Suprapubic skin (tissue), 4 donors: ENCODE measurements around the gene NMRAL1. TPM values are rescaled to one million over a fixed set of nuclear protein-coding genes. Genes with fewer than 3 reads are reported as not detected.

ENCODE experiments used
- DNase-seq, 2 donors: peaks; one replicate each; pipeline ENCODE4 v3.0.0-alpha.2; 2019; ENCODE audit warnings: low spot score in 2 of 2
- H3K27ac ChIP-seq: fragments of 200-600 bp; sonication (generic); one replicate; pipeline ENCODE4 v1.5.1; 2019
- H3K27me3 ChIP-seq: fragments of 200-600 bp; sonication (generic); one replicate; pipeline ENCODE4 v1.5.1; 2019
- H3K36me3 ChIP-seq: fragments of 200-600 bp; sonication (generic); one replicate; pipeline ENCODE4 v1.5.1; 2019
- H3K4me1 ChIP-seq: fragments of 200-600 bp; sonication (generic); one replicate; pipeline ENCODE4 v1.5.1; 2019
- H3K4me3 ChIP-seq: fragments of 200-600 bp; sonication (generic); one replicate; pipeline ENCODE4 v1.5.1; 2019; ENCODE audit warnings: mild to moderate bottlenecking
- H3K9me3 ChIP-seq: fragments of 200-600 bp; sonication (generic); one replicate; pipeline ENCODE4 v1.5.1; 2019
- CTCF ChIP-seq, 2 donors: fragments of 200-600 bp in 1 of 2; fragments of 450-650 bp in 1 of 2; sonication (generic) in 1 of 2; IDR thresholded peaks; one replicate each; pipeline ENCODE4 v1.5.1; 2016 to 2019; ENCODE audit warnings: antibody characterized with exemption in 2 of 2, mild to moderate bottlenecking in 1 of 2, moderate library complexity in 1 of 2
- EP300 ChIP-seq: sonication (generic); formaldehyde crosslinking; IDR thresholded peaks from one replicate; pipeline ENCODE4 v1.6.1; 2017; ENCODE audit warnings: antibody characterized with exemption
- POLR2A ChIP-seq, 2 donors: fragments of 450-650 bp; IDR thresholded peaks; one replicate each; pipeline ENCODE4 v1.6.1; 2017; ENCODE audit warnings: antibody characterized with exemption in 2 of 2, mild to moderate bottlenecking in 2 of 2, moderate library complexity in 2 of 2
- POLR2AphosphoS5 ChIP-seq, 3 donors: sonication (generic); formaldehyde crosslinking; IDR thresholded peaks; one replicate each; pipeline ENCODE4 v1.6.1; 2017; ENCODE audit warnings: antibody characterized with exemption in 3 of 3
- WGBS: methylation state at CpG from one replicate; pipeline ENCODE4 v1.1.5; 2018; 5-methylcytosine and 5-hydroxymethylcytosine counted together
- total RNA-seq, 4 donors: library from RNA; depleted of rRNA; stranded (reverse); fragments of >200 nt; gene quantifications; one replicate each; pipeline ENCODE4 v1.1.0, GENCODE V29; 2016

Gene NMRAL1
- total RNA-seq, 4 donors from 2014 or later, result 52.7 to 72.3 (median 61.6) TPM

DNA sequence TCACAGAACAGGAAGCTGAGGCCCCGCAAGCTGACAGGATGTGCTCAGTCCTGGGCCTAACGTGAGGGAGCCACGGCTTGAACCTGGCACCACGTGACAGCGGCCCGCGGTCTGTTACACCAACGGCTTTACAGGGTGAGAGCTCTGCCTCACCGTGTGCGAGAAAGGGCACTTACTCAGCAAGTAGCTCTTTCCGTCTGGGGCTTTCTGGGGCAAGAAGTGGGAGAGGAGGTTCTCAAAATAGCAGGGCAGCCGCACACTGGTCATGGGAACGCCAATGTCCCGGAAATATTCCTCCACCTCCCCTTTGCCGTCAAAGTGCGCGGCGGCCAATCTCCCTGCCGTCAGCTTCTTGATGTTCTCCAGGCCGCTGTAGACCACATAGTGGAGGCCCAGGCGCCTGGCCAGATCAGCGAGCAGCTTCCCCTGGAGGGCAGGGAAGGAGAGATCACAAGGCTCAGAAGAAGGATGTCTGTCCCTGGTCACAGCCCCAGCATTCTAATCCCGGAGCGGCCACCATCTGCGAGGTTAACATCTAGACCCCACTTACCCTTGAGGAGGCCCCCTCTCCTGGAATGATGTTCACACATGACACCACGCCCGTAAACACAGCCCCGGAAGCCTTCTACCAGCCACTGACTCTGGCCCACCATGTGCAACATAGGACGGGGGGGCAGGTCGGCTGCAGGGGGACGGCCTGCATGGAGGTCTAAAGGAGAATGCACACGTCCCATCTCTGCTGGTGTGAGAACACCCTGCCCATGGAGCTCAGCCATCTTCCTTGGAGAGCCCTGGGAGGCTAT, 8.2 kb downstream of the NMRAL1 start:
- H3K27ac ChIP-seq, result no peak overlapping the region
- H3K9me3 ChIP-seq, result no peaks in the 10 kb centered on the region
- no peaks in the 10 kb centered on the region for H3K27me3 ChIP-seq
- 87% methylated on average over 23 of the region's 32 CpGs for WGBS
- H3K4me3 ChIP-seq, result no peak overlapping the region
- TF ChIP-seq EP300, result no peak
- TF ChIP-seq POLR2A (IDR thresholded peaks at IDR 0.05), result no peak
- no peak for TF ChIP-seq POLR2AphosphoS5 (IDR thresholded peaks at IDR 0.05)
- TF ChIP-seq CTCF (IDR thresholded peaks at IDR 0.05), result no peak
- no peaks in the 10 kb centered on the region for H3K4me1 ChIP-seq
- DNase-seq, result no peak
- H3K36me3 ChIP-seq, result peaks cover 79% of the 10 kb centered on the region

DNA sequence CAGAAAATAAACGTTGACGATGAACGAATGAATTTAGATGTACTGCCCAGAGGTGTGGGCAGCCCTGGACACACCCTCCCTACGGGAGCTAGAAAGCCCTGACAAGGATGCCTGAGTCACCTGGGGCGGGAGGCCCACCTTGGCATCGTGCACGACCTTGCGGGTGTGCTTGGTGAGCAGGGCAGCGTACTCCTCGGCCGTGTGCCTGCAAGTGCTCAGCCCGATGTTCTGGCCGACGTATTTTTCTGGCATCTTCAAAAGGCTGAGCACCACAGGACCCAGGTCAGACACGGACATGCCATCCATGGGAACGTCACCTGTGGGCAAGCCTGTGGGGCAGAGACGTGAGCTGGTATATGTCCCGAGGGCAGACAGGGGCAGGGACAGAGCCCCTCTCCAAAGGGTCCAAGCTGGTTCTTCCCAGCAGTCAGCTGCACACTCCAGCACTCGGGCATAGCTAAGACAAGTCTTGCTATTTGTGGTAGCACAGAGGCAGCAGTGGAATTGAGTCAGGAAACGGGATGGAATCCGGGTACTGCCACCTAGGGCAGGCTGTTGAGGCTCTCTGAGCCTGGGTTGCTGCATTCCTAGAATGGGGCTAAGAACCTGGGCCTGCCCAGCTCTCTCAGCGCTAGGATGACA, 10.8 kb downstream of the NMRAL1 start:
- H3K27me3 ChIP-seq, result no peaks in the 10 kb centered on the region
- H3K27ac ChIP-seq, result no peak overlapping the region
- 90% methylated on average over 22 of the region's 22 CpGs for WGBS
- no peak overlapping the region for H3K4me3 ChIP-seq
- peaks cover 72% of the 10 kb centered on the region for H3K36me3 ChIP-seq
- H3K4me1 ChIP-seq, result no peaks in the 10 kb centered on the region
- no peaks in the 10 kb centered on the region for H3K9me3 ChIP-seq
- no peak for TF ChIP-seq EP300
- no peak for TF ChIP-seq CTCF (IDR thresholded peaks at IDR 0.05)
- no peak for TF ChIP-seq POLR2AphosphoS5 (IDR thresholded peaks at IDR 0.05)
- no peak for TF ChIP-seq POLR2A (IDR thresholded peaks at IDR 0.05)
- no peak for DNase-seq

DNA sequence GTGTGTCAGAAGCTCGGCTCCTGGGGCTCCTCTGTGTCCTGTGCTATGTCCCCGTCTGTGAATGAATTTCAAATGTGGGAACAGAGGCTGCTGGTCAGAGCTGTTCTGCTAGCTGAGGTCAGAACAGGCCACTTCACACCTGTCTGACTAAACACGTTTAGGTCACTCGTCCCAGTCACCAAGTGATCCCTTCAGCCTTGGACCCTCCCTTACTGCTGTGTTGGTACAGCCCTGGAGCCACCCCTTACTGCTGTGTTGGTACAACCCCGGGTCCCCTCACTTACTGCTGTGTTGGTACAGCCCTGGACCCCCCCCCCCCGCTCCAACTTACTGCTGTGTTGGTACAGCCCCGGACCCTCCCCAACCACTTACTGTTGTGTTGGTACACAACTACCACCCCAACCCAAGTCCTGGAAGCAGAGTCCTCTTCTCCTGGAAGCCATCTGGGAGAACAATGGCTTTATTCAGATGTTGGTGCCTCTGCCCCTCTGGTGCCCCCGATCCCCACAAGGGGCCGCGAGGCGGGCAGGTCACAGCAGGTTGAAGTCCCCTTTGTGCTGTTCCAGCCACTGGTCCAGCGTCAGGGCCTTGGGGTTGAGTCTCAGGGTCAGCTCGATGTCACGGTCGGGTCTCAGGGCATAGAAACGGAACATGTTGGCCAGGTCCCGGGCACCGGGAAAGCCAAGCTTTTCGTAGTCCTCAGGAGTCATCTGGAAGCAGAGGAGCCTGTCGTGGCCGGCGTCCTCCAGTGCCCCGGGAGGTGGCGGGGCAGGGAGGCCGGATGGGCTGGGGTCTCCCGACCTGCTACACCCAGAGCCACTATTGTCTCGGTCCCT, 13.0 kb downstream of the NMRAL1 start:
- TF ChIP-seq CTCF (IDR thresholded peaks at IDR 0.05), result no peak
- no peak for TF ChIP-seq EP300
- no peak for TF ChIP-seq POLR2A (IDR thresholded peaks at IDR 0.05)
- no peak for TF ChIP-seq POLR2AphosphoS5 (IDR thresholded peaks at IDR 0.05)
- no peak for DNase-seq
- Histone ChIP-seq H3K36me3 (peaks cover 73% of the 10 kb centered on the region), H3K27me3 (no peaks in the 10 kb centered on the region), H3K4me3 (no peak overlapping the region), H3K9me3 (no peaks in the 10 kb centered on the region), H3K27ac (no peak overlapping the region), H3K4me1 (no peaks in the 10 kb centered on the region)
- WGBS, result 71% methylated on average over 3 of the region's 27 CpGs

DNA sequence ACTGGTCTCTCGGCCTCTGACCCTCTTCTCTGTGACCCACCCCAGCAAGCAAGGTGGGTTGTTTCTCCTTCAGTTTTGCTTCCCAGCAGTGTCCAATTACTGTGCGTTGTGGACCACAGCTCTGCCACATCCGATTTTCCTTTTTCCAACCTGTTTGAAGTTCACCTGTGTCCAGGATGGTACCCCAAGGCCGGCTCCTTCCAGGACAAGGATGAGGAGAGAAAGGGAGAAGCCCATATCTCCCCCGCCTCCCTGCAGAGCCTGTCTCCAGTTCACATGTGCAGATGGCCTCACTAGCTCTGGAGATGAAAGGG, 13.5 kb downstream of the NMRAL1 start:
- H3K27ac ChIP-seq, result no peak overlapping the region
- TF ChIP-seq POLR2AphosphoS5 (IDR thresholded peaks at IDR 0.05), result no peak
- no peak for TF ChIP-seq EP300
- TF ChIP-seq POLR2A (IDR thresholded peaks at IDR 0.05), result no peak
- TF ChIP-seq CTCF (IDR thresholded peaks at IDR 0.05), result no peak

GRCh38 chr16:4455951-4456350, 18.5 kb downstream of the NMRAL1 start:
- Histone ChIP-seq H3K27me3 (no peaks in the 10 kb centered on the region), H3K27ac (no peak overlapping the region), H3K9me3 (no peaks in the 10 kb centered on the region), H3K4me3 (no peak overlapping the region), H3K4me1 (no peaks in the 10 kb centered on the region), H3K36me3 (peaks cover 70% of the 10 kb centered on the region)
- 78% methylated on average over 10 of the region's 10 CpGs for WGBS
- no peak for TF ChIP-seq CTCF (IDR thresholded peaks at IDR 0.05)
- TF ChIP-seq EP300, result no peak
- TF ChIP-seq POLR2AphosphoS5 (IDR thresholded peaks at IDR 0.05), result no peak
- TF ChIP-seq POLR2A (IDR thresholded peaks at IDR 0.05), result no peak
- DNase-seq, result no peak

More for the DNA sequence above, 13.5 kb downstream of the NMRAL1 start:
- Histone ChIP-seq H3K4me3 (no peak overlapping the region), H3K27me3 (no peaks in the 10 kb centered on the region), H3K4me1 (no peaks in the 10 kb centered on the region), H3K36me3 (peaks cover 72% of the 10 kb centered on the region), H3K9me3 (no peaks in the 10 kb centered on the region)
- WGBS, result 81% methylated on average over 5 of the region's 5 CpGs
- DNase-seq, result no peak
